ENCODE measurements around the gene PRRT3.
A peak's percentile ranks its signal among the peaks of the same experiment; 100 is the strongest.

PRRT3 gene

DNA sequence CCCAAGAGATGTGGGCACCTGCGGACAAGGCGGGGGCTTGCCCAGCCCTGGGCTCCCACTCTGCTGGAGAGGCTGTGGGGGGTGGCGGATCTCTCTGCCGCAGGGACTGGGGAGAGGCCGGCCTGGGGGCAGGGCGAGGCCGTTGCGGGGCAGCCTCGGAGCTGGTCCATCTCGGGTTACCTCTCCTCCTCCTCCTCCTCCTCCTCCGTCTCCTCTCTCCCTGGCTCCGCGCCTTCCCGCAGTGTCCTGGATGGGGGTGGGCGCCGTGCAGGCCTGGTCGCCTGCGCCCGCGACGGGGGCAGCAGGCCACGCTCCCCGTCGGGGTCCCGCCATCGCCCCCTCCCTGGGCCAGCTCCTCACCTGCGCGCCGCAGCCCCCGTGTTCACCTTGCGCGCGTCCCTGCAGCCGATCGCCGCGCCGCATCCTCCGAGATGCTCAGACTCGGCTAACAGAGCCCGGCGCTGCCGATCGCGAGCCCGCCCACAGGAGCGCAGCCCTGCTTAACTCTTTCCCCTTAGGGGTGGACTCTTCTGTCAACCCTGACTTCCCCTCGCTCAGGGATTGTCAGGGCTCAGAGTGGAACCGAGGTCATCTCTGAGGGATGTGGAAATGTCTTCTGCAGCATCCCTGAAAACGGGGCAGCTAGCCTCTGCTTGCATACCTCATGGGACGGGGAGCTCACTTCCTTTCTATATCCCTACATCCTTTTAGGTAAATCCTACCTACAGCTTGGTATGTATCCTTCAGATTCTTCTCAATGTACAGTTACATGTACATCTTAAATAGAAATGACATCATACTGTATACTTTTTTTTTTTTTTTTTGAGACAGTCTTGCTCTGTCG, at the start of gene PRRT3:
Gene PRRT3, minus strand, starts transcription at position 447 of the 844 bp plus-strand sequence. CDS start 2,293 bp downstream, outside the sequence.
- DNase-seq (ENCODE audit: low read depth), result no peak

DNA sequence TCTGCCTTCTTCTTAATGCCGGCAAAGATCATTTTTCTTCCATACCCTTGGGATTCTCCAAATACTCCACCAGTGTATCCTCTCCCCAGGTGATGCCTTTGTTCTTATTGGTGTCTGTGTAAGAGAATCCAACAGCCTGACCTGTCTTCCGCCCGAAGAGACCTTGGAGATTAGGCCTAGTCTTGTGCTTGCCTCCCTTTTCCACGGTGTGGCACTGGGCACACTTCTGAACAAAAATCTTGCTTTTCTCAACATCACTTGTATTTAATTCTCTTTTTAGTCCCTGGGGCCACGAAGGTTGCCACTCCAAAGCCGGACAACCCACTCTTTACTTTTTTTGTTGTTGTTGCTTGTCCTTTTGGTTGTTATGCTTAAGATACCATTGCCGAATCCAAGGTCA, 48.5 kb upstream of the PRRT3 start:
- DNase-seq (ENCODE audit: low read depth), result no peak

DNA sequence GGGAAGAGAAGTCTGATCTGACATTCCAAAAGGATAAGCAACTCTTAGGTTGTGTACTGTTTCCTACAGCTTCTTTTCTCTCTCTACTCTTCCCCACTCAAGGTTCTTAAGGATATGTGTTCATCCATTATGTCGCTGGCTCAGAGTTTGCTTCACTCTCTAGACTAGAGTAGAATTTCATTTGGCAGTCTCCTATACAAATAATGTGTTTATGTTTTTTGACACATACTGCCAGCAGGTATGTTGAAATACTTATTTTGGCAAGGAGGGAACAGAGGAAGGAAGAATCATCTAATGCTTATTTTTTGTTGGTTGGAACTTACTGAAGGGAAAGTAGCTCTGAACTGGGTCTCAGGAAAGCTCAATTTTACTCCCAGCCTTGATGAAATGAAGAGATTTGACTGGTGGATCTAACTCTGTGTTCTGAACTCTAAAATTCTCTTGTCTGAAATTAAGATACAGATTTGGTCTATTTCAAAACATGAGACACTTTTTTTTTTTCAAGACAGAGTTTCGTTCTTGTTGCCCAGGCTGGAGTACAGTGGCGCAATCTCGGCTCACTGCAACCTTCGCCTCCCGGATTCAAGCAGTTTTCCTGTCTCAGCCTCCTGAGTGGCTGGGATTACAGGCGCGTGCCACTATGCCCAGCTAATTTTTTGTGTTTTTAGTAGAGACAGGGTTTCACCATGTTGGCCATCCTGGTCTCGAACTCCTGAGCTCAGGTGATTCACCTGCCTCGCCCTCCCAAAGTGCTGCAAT, 42.1 kb upstream of the PRRT3 start:
- DNase-seq (ENCODE audit: low read depth), result no peak

DNA sequence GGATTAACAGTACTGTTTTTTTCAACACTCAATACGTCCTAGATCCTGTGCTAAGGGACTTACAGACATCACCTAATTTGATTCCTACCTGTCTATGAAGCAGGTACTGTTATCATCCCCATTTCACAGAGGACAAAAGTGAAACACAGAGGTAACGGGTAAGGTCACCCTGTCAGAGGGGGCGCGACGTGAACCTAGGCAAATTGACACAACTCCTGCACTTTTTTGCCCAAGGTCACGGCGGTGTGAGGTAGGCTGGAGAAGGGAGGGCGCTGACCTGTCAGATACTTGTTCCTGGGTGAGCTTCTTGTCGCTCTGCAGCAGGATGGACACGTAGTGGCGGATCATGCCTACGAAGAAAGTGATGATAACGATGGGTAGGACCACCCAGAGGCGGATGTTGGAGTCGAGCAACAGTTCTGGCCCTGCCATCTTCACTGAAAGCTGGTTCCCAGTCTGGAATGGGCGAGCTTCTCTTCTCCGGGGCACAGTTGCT, 34.1 kb upstream of the PRRT3 start:
- no peak for DNase-seq (ENCODE audit: low read depth)

DNA sequence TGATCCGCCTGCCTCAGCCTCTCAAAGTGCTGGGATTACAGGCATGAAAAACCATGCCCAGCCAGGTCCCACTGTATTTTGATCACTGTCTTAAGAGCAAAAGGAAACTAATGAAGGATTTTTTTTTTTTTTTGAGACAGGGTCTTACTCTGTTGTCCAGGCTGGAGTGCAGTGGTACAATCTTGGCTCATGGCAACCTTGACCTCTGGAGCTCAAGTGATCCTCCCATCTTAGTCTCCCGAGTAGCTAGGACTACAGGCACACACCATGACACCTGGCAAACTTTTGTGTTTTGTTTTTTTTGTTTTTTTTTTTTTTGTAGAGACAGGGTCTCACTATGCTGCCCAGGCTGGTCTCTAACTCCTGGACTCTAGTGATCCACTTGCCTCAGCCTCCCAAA, 28.0 kb upstream of the PRRT3 start:
- DNase-seq (ENCODE audit: low read depth), result no peak

DNA sequence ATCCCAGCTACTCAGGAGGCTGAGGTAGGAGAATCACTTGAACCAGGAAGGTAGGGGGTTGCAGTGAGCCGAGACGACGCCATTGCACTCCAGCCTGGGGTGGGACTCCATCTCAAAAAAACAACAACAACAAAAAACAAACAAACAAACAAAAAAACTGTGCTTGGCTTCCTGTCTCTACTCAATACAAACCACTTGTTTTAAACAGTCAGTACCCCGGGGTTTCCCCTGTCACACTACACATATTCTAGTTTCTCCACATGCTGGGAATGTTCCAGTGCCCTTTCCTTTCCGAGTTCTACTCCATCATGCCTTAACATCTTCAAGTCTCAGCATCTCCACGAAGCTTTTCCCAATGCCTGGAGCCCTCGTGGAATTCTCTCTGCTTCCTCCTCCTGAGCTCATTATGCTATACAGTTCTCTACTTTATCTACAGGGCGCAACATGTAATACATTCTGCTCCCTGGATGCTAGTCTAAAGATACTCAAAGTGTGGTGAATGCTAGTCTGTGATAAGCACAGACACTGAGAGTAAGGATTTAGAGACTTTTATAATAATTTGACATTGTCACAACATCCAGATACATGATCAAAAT, 26.6 kb upstream of the PRRT3 start:
- DNase-seq (ENCODE audit: low read depth), result no peak

DNA sequence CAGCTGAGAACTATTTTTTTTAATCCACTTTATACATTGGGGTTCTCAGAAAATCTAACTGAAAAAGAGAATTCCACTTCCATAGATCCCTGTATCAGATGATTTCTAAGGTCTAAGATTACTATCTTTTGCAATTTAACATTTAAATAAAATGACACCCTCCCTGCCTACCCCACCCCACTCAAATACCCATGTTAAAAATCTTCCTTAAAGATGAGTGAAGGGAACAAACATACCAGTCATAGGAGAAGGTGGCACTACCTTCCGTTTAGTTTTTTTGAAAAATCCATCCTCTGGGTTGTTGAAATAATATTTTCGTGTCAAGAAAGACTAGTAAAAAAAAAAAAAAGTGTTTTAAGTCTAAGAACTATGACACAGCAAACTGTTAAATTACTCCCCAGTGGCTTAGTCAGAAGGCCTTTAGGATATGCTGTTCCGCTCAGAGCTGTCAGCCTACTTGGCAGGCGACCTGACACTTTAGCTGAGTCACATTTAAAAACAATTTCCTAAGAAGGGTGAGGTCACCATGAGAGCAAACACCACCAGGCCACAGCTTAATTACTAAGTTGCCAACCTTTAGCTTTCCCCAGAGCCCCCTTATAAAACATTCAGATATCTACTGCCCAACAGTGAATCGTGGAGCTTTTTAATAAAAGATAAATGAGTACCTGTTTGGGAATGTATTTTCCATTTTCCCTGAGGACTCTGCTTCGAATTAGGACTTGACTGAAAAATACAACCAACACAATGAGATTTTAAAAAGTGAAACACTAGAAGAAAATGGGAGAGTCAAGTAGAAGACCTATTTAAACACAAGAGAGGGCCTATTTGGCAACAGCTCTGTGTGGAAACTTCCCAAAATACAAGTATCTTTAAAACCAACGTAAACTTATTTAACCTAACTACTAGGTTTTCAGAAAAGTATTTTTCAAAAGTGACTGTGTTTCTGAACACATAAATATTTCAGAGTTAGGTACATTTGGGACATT, 24.8 kb upstream of the PRRT3 start:
- peak; percentile 97 for DNase-seq (ENCODE audit: low read depth)

DNA sequence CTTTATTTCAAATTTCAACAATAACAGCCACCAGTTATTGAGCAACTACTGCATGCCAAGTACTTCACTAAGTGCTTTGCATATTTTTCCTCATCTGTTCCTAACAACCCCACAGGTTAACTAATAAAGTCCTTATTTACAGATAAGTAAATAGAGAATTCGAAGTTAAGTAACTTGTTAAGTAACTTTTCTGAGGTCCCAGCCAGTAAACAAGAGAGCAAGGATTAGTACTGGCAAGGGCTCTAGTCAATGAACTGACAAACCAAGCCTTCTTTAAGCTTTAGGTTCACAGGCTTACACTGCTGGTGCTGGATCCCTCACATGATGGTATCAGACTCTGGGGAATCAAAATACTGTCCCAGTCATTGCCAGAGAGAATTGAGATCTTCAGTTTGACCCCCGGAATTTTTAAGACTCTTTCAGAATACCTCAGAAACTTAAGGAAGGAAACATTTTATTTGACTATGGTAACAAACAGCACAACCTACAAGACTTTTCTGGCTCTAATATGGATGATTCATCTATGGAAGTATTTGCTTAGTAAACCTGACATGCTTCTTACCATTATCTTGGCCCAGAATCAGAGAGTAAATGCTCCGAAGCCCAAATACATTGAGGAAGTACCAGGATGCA, 17.9 kb upstream of the PRRT3 start:
- no peak for DNase-seq (ENCODE audit: low read depth)

DNA sequence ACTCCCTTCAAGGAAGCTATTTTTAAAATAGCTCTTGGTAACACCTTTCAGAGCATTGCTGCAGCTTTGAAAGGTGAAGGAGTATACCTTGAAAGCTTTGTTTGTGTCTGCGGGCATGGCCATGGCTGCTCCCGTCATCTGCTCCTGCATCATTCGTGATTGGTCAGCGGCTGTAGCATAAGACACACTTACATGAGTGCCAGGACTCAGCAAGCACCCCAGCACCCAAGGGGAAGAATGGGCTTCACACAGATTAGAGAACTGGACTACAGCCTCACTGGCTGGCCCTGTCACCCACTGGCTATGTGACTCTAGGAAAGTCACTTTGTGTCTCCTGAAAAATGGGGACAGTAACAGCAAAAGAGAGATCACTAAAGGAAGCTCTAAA, 17.4 kb upstream of the PRRT3 start:
- no peak for DNase-seq (ENCODE audit: low read depth)

DNA sequence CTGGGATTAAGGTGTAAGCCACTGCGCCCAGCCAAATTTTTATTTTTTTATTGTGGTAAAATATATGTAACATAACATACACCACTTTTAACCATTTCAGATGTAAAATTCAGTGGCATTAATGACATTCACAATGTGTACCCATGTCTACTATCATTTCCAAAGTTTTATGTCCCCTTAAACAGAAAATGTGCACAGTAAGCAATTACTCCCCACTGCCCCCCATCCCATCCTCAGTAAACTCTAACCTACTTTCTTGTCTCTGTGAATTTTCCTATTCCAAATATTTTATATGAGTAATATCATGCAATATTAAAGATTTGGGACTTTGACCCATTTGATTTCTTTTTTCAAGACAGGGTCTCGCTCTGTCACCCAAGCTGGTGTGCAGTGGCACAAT, 14.6 kb upstream of the PRRT3 start:
- no peak for DNase-seq (ENCODE audit: low read depth)

DNA sequence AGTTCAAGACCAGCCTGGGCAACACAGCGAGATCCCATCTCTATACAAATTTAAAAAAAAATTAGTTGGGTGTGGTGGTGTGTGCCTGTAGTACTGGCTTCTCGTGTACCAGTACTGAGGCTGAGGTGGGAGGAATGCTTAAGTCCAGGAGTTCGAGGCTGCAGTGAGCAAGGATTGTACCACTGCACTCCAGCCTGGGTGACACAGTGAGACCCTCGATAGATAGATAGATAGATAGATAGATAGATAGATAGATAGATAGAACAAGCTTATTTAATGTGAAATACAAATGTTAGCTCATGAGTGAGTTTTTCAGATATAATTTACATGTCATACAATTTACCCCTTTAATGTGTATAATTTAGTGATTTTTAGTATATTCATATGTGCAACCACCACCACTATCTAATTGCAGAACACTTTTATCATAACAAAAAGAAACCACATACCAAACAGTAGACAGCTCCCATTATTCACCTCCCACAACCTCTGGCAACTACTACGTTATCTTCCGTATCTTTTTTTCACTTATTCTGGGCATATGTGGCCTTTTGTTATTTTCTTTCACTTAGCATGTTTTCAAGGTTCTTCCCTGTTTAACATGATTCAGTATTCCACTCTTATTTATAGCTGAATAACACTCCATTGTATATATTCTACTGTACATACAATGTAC, 13.1 kb upstream of the PRRT3 start:
- DNase-seq (ENCODE audit: low read depth), result no peak

DNA sequence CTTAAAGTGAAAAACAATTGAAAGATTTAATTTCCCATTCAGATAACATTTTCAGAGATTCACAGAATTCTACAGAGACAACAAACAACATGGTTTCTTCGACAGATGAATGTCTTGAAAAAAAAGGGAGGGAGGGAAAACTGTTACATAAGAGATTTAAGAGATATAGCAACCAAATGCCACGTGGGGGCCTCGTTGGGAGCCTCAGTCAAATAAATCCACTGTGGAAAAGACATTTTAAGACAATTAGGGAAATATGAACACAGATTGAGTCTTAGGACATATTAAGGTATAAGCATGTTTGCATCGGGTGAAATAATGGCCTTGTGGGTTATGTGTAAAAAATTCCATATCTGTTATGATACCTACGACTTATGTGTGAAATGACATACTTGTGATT, 5.0 kb upstream of the PRRT3 start:
- DNase-seq (ENCODE audit: low read depth), result no peak

DNA sequence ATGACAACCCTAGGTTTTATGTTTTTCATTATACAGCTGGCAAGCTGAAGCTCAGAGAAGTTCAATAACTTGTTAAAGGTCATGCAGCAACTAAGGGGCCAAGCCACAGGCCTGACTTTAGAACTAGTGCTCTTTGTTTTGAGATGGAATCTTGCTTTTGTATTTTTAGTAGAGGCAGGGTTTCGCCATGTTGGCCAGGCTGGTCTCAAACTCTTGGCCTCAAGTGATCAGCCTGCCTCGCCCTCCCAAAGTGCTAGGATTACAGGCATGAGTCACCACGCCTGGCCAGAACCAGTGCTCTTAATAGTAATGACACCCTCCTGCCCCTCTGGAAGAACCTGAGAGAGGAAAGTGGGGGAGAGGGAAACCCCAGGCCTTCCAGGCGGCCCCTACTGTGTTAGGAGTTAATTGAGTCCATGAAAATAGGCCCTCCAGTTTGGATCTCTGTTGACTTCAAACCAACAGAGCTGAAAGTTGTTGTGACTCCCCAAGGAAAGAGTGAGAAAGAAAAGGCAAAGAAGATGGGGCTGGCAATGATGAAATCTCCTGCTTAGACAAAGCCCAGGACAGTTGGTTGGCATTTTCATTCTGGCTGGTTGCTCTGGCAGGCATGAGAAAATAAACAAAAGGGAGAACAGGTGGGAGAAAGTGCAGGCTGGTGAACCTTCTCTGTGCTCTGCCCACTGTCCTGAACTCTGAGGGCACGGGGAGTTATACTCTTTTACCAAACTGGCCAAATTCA, 3.6 kb upstream of the PRRT3 start:
- DNase-seq (ENCODE audit: low read depth), result no peak

DNA sequence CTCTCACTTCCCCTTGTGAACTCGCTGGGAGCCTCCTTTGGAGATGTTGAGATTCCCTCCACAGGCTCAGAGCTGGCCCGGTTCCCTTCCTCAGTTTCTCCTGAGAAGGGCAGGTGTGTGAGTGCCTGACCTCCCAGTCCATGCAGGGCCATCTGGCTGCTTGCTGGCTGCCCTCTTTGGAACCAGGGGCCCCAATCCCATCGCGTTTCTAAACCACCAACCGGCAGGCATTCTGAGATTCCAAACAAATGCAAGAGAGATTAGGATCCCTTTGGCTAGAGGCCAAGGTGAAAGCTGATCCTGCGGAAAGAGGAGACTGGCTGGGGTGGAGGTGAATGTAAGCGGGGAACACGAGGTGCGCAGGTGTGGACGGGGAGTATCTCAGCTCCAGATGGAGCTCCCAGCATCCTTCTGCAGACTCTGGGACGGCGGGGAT, 2.9 kb upstream of the PRRT3 start:
- DNase-seq (ENCODE audit: low read depth), result no peak

DNA sequence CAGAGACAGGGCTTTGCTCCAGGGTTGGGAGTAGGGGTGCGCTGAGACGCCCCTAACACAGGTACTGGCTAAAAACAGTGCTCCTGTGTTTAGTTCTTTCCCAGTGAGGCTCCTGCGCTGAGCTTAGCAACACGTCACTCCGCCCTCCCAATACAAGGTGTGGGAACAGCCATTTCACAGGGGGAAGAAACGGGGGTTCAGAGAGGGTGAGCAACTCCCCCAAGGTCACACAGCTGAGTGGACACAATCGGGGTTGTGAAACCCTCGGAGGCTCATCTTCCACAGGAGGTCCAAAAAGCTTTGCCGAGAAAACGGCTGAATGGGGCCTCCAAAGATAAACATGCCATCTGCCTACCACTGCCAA, 628 bp downstream of the PRRT3 start:
- DNase-seq (ENCODE audit: low read depth), result no peak

DNA sequence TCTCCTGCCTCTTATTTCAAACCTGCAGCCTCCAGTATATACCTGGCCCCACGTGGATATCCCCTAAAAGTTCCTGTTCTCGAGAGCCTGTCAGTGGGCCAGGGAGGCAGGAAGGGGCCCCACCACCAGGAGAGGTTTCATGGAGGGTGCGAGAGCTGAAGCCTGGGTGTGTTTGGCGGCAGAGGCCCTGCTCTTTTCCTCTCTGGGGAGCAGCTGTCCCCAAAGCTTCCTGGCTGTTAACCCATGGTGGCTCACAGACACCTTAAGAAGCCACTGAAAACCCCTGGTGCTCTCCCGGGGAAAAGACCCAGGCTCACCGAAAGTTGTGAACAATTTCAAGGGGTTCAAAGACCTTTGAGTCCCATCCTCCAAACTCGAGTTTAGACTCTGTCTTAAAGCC, 1.1 kb downstream of the PRRT3 start:
- no peak for DNase-seq (ENCODE audit: low read depth)

DNA sequence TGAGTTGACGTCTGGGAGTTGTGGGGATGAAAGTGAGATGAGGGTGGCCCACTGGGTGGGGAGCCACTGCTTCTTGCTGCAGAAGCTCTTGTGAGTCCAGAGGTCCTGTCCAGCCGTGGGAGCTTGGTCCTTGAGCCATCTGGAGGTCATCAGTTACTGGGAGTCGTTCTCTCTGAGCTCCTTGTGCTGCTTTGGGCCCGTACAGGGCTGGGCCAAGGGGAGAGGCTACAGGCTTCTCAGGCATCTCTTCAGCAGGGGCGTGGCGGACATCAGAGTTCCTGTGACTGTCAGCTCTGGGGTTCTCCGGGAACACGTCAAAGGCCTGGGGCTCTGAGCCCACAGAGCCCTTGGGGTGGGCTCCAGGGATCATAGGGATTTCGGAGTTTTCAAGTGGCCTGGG, 2.6 kb downstream of the PRRT3 start:
- DNase-seq (ENCODE audit: low read depth), result no peak

DNA sequence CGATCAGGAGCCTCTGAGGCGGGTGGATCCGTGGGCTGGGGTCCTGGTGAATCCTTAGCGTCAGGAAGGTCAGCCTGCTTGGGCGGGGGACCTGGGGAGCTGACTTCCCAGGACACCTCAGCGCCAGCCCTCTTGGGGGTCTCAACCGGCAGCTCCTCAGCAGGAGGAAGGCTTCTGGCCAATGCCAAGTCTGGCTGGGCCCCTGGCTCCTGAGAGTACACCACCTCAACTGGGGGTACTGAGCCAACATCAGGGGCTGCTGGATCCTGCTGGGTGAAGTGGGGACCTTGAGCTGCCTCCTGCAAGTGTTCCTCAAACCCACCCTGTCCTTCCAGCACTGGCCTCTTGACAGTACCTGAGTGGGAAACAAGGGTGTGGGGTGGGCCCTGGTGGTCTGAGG, 3.1 kb downstream of the PRRT3 start:
- no peak for DNase-seq (ENCODE audit: low read depth)

DNA sequence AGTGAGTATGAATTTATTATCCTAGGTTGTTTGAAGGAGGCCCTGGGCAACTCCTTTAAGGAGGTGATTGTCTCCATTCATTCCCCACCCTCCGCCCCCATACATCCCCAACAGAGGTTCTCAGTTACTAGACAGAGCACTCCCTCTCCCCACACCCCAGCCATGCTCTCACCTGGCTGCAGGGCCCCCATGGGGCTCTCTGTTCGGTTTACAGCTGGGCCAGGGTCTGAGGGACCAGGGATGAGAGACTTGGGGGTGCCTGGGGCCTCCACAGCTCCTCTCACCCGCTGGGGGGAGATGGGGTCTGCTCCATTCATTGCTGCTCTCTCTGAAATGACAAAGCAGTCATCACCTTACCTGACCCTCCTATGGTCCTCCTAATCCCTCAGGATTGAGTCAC, 3.6 kb downstream of the PRRT3 start:
- no peak for DNase-seq (ENCODE audit: low read depth)
